ENCODE measurements around the gene ATG7.

DNA sequence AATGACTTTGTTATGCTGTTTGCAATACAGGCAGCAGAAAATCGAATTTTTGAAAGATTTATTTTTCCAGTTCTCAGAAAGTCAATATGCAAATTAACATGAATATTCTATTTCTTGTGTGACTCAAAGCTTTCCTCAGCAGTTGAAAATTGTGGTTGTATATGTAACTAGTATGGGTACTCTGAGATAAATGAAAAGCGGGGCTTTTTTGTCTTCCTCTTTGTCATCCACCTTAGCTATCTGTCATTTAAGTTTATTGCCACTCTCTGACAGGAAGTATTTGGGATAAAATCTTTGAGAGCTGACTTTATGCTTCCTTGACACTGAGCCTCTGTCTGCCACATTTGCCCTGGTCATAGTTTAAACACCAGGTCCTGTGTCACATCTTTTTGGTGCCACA is 91.5 kb downstream of the ATG7 start:
- TF ChIP-seq SIN3A (IDR thresholded peaks at IDR 0.05; ENCODE audit: borderline replicate concordance, insufficient read depth, low read depth, low read length) = no peak
- TF ChIP-seq, protein P1, sequence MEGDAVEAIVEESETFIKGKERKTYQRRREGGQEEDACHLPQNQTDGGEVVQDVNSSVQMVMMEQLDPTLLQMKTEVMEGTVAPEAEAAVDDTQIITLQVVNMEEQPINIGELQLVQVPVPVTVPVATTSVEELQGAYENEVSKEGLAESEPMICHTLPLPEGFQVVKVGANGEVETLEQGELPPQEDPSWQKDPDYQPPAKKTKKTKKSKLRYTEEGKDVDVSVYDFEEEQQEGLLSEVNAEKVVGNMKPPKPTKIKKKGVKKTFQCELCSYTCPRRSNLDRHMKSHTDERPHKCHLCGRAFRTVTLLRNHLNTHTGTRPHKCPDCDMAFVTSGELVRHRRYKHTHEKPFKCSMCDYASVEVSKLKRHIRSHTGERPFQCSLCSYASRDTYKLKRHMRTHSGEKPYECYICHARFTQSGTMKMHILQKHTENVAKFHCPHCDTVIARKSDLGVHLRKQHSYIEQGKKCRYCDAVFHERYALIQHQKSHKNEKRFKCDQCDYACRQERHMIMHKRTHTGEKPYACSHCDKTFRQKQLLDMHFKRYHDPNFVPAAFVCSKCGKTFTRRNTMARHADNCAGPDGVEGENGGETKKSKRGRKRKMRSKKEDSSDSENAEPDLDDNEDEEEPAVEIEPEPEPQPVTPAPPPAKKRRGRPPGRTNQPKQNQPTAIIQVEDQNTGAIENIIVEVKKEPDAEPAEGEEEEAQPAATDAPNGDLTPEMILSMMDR (IDR thresholded peaks at IDR 0.05) = no peak
